Measurements from ENCODE around the gene TUG1.

Gene TUG1

DNA sequence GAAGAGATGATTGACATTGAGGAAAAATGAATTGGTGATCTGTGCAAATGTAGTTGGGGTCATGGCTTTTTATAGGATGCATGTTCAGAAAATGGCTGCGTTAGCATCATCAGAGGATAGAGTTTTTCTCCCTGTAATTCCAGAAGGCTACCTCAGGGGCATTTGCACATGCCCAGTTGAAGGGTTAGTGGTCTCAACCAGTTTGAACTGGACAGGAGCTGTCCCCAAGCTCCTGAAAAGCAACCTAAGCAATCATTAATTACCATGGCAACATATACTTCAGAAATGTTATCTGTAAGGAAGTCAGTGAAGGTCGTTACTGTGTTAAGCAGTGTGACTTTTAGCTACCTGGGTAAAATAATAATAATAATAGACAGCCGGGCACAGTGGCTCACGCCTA lies 29.3 kb downstream of the TUG1 start:
- ATAC-seq (replicated peaks), result no peak
- no peak overlapping the region for H3K27ac Mint-ChIP-seq
- H3K9me3 Mint-ChIP-seq, result peaks cover 0 to 6% of the 10 kb centered on the region in 2 donors
- H3K4me3 Mint-ChIP-seq, result no peak overlapping the region
- H3K27me3 Mint-ChIP-seq, result peaks cover 10 to 22% of the 10 kb centered on the region in 2 donors
- DNase-seq, result no peak
- peaks cover 0 to 2% of the 10 kb centered on the region in 2 donors for H3K36me3 Mint-ChIP-seq
- H3K4me1 Mint-ChIP-seq, result peaks cover 8 to 11% of the 10 kb centered on the region in 2 donors

DNA sequence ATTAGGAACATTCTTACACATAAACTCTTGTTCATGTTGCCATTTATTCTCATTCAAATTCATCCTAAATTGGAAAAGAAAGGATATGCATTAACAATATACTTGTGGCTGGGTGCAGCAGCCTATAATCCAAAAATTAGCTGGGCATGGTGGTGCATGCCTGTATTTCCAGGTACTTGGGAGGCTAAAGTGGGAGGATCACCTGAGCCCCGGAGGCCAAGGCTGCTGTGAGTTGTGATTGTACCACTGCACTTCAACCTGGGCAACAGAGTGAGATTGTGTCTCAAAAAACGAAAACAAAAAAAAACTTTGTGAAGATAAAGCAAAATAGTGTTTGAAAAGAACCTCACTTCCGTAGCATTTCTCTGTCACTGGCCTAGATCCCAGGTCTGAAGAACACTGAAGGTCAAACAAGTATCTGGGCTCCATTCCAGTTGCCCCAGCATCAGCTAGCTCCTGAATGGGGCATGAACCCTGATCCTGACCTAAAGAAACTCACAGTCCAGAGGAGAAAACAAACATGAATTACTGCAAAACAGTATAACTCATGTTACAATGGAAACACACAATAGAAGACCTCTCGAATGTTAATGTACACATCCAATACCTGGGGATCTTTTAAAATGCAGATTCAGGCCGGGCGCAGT lies 32.2 kb downstream of the TUG1 start:
- H3K4me3 Mint-ChIP-seq, result no peak overlapping the region
- no peaks in the 10 kb centered on the region for H3K4me1 Mint-ChIP-seq
- H3K9me3 Mint-ChIP-seq, result peaks cover 0 to 5% of the 10 kb centered on the region in 2 donors
- ATAC-seq (replicated peaks) (no peak), DNase-seq (no peak)
- H3K36me3 Mint-ChIP-seq, result no peaks in the 10 kb centered on the region
- peaks cover 10 to 19% of the 10 kb centered on the region in 2 donors for H3K27me3 Mint-ChIP-seq
- H3K27ac Mint-ChIP-seq, result no peak overlapping the region

DNA sequence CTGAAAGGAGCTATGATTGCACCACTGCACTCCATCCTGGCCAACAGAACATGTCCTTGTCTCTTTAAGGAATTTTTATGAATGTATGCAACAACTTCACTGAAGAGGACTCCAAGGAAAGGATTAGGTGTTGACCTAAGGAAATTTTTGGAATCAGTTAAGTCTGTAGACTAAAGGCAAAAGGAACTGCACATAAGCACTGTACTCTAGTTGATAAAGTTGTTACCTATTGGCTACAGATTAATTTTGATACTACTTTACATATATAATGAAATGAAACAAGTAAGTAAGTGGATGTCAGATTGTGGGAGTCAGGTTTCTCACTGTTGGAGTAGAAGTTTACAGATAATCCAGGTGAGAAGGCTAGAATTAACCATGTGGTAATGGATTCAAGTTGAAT lies 36.5 kb downstream of the TUG1 start:
- no peak overlapping the region for H3K27ac Mint-ChIP-seq
- H3K4me3 Mint-ChIP-seq, result no peak overlapping the region
- no peaks in the 10 kb centered on the region for H3K4me1 Mint-ChIP-seq
- DNase-seq (no peak), ATAC-seq (replicated peaks) (no peak)
- H3K9me3 Mint-ChIP-seq, result peaks cover 0 to 7% of the 10 kb centered on the region in 2 donors
- peaks cover 0 to 6% of the 10 kb centered on the region in 2 donors for H3K36me3 Mint-ChIP-seq
- peaks cover 14 to 19% of the 10 kb centered on the region in 2 donors for H3K27me3 Mint-ChIP-seq

DNA sequence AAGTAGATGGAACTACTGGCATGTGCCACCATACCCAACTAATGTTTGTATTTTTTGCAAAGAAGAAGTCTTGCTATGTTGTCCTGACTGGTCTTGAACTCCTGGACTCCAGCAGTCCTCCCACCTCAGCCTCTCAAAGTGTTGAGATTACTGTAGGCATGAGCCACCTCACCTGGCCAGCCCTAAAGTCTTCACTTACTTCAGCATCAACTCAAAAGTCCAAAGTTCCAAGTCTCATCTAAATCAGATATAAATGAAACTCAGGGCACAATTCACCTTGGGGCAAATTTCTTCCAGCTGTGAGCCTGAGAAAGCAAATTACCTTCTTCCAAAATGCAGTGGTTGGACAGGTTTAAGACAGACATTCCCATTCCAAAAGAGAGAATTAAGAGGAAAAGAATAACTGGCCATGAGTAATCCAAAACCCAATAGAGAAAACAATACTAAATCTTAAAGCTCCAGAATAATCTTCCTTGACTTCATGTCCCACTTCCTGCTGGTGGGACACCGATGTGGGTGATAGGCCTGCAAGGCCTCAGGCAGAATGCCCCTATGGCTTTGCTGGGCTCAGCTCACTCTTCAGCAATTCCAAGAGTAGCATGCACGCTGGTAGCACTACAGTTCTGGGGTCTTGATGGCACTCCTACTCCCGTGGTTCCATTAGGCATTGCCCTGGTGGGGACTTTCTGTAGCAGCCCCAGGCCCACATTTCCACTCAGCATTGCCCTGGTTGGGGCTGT lies 50.3 kb downstream of the TUG1 start:
- Mint-ChIP-seq H3K4me1 (no peaks in the 10 kb centered on the region), H3K4me3 (no peak overlapping the region), H3K9me3 (no peaks in the 10 kb centered on the region), H3K27me3 (peaks cover 0 to 5% of the 10 kb centered on the region in 2 donors), H3K36me3 (no peaks in the 10 kb centered on the region), H3K27ac (no peak overlapping the region)
- no peak for ATAC-seq (replicated peaks)
- DNase-seq, result no peak

DNA sequence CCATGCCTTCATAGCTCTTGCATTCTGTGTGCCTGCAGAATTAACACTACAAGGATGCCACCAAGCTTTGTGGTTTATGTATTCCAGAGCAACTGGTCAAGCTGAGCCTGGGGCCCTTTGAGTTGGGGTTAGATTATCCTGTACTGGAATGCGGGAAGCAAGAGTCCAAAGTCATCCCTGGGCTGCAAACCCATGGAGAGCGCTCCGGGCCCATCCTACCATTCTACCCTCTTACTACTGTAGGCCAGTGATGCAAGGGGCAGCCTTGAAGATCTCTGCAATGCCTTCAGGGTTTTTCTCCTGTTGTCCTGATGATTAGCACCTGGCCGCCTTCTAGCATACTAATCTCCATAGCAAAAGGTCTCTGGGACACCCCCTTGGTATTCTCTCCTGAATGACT lies 51.3 kb downstream of the TUG1 start:
- no peak for ATAC-seq (replicated peaks)
- no peak overlapping the region for H3K27ac Mint-ChIP-seq
- no peak for DNase-seq
- no peaks in the 10 kb centered on the region for H3K36me3 Mint-ChIP-seq
- H3K9me3 Mint-ChIP-seq, result no peaks in the 10 kb centered on the region
- no peaks in the 10 kb centered on the region for H3K4me1 Mint-ChIP-seq
- no peak overlapping the region for H3K4me3 Mint-ChIP-seq
- H3K27me3 Mint-ChIP-seq, result no peaks in the 10 kb centered on the region

DNA sequence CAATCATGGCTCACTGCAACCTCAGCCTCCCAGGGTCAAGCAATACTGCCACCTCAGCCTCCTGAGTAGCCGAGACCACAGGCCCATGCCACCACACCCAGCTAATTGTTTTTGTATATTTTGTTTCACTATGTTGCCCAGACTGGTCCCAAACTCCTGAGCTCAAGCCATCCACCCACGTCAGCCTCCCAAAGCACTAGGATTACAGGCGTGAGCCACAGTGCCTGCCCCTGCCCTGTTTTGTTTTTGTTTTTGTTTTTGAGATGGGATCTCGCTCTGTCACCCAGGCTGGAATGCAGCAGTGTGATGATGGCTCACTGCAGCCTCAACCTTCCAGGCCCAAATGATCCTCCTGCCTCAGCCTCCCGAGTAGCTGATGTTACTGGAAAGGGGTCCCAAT lies 53.5 kb downstream of the TUG1 start:
- Mint-ChIP-seq H3K27ac (no peak overlapping the region), H3K4me1 (no peaks in the 10 kb centered on the region), H3K4me3 (no peak overlapping the region), H3K9me3 (no peaks in the 10 kb centered on the region), H3K36me3 (no peaks in the 10 kb centered on the region), H3K27me3 (no peaks in the 10 kb centered on the region)
- ATAC-seq (replicated peaks) (no peak), DNase-seq (no peak)

All from stimulated activated naive B cell treated with anti-CD40 and anti-IgM and Interleukin-4, amounts not matched to agents 10 μg/mL and 1 μg/mL and 100 μg/mL, for 72 hours (primary cell).